Measurements from ENCODE around the gene GBP1. TPM values are rescaled to one million over a fixed set of nuclear protein-coding genes. Genes with fewer than 3 reads are reported as not detected.

GBP1 gene
- total RNA-seq, 1 experiment from 2014 or later = 10.4 TPM

DNA sequence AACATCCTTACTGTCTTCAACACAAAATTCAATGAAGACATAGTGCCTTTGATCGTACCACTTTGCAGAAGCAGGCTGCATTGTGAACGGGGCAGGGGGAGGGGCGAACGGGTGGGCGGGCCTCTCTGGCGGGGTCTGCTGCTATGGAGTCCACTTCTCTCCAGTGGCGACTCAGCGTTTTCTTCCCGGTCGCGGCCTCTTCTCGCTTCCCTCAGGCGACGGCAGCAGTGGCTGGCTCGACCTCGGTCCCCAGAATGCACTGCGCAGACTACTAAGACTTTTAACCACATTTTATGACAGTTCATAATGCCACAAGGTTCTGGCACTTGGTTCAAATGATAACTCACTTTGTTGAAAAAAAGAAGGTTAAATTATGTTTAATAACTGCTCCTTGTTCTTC, 39.7 kb upstream of the GBP1 start:
- CTCF ChIA-PET = no interaction called here
- no peaks in the 10 kb centered on the region for H3K27me3 Mint-ChIP-seq (ENCODE audit: insufficient read depth, unreplicated experiment)
- no peak overlapping the region for H3K4me3 Mint-ChIP-seq (ENCODE audit: unreplicated experiment)
- TF ChIP-seq CTCF (IDR thresholded peaks at IDR 0.05; ENCODE audit: unreplicated experiment) = no peak
- H3K36me3 Mint-ChIP-seq (ENCODE audit: insufficient read depth, unreplicated experiment) = peaks cover 12% of the 10 kb centered on the region
- no peak overlapping the region for H3K27ac Mint-ChIP-seq (ENCODE audit: low read depth, unreplicated experiment)
- DNase-seq (ENCODE audit: unreplicated experiment) = no peak
- no TSS peak for BruUV-seq (replicated peaks)
- no peaks in the 10 kb centered on the region for H3K4me1 Mint-ChIP-seq (ENCODE audit: insufficient read depth, unreplicated experiment)
- POLR2A ChIA-PET = no interaction called here
- intact Hi-C loops (cut with micrococcal nuclease) = no loop called here
- no peaks in the 10 kb centered on the region for H3K9me3 Mint-ChIP-seq (ENCODE audit: unreplicated experiment)

- ChIA-PET CTCF (no interaction called here), POLR2A (no interaction called here)
- H3K27me3 Mint-ChIP-seq (ENCODE audit: insufficient read depth, unreplicated experiment) = no peaks in the 10 kb centered on the region
- H3K9me3 Mint-ChIP-seq (ENCODE audit: unreplicated experiment) = no peaks in the 10 kb centered on the region
- H3K36me3 Mint-ChIP-seq (ENCODE audit: insufficient read depth, unreplicated experiment) = peaks cover 11% of the 10 kb centered on the region
- intact Hi-C loops (cut with micrococcal nuclease) = no loop called here
- no TSS peak for BruUV-seq (replicated peaks)
- DNase-seq (ENCODE audit: unreplicated experiment) = no peak
- no peak for TF ChIP-seq CTCF (IDR thresholded peaks at IDR 0.05; ENCODE audit: unreplicated experiment)
- no peak overlapping the region for H3K27ac Mint-ChIP-seq (ENCODE audit: low read depth, unreplicated experiment)
- H3K4me3 Mint-ChIP-seq (ENCODE audit: unreplicated experiment) = no peak overlapping the region
- H3K4me1 Mint-ChIP-seq (ENCODE audit: insufficient read depth, unreplicated experiment) = no peaks in the 10 kb centered on the region
Observed at GRCh38 chr1:89104147-89104546, 39.1 kb upstream of the GBP1 start.

- no peaks in the 10 kb centered on the region for H3K27me3 Mint-ChIP-seq (ENCODE audit: insufficient read depth, unreplicated experiment)
- no peak for DNase-seq (ENCODE audit: unreplicated experiment)
- POLR2A ChIA-PET = no interaction called here
- intact Hi-C loops (cut with micrococcal nuclease) = no loop called here
- peaks cover 7% of the 10 kb centered on the region for H3K9me3 Mint-ChIP-seq (ENCODE audit: unreplicated experiment)
- no TSS peak for BruUV-seq (replicated peaks)
- no peak overlapping the region for H3K27ac Mint-ChIP-seq (ENCODE audit: low read depth, unreplicated experiment)
- CTCF ChIA-PET = no interaction called here
- H3K36me3 Mint-ChIP-seq (ENCODE audit: insufficient read depth, unreplicated experiment) = no peaks in the 10 kb centered on the region
- no peaks in the 10 kb centered on the region for H3K4me1 Mint-ChIP-seq (ENCODE audit: insufficient read depth, unreplicated experiment)
- H3K4me3 Mint-ChIP-seq (ENCODE audit: unreplicated experiment) = no peak overlapping the region
- TF ChIP-seq CTCF (IDR thresholded peaks at IDR 0.05; ENCODE audit: unreplicated experiment) = no peak
Observed at GRCh38 chr1:89102021-89102420, 37.0 kb upstream of the GBP1 start.

DNA sequence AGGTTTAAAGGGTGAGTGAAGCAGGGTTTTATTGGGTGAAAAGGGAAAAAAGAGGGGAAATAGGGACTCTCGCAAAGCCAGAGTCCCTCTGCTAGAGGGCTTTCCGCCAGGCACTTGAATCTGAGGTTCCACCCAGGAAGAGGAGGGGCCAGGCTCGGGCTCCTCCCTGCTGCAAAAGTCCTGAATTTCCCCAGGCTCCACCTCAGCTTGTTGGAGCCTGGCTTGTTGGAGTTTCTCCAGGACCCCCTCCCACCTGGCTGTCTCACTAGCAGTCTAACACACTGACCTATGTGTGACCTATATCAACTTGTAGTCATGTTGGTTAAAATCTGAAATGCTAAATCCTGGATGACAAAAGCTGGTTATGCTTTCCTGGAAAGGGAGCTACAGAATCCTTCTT, 35.4 kb upstream of the GBP1 start:
- no TSS peak for BruUV-seq (replicated peaks)
- Mint-ChIP-seq H3K36me3 (ENCODE audit: insufficient read depth, unreplicated experiment) (no peaks in the 10 kb centered on the region), H3K9me3 (ENCODE audit: unreplicated experiment) (peaks cover 7% of the 10 kb centered on the region), H3K4me1 (ENCODE audit: insufficient read depth, unreplicated experiment) (no peaks in the 10 kb centered on the region), H3K27ac (ENCODE audit: low read depth, unreplicated experiment) (no peak overlapping the region), H3K27me3 (ENCODE audit: insufficient read depth, unreplicated experiment) (no peaks in the 10 kb centered on the region), H3K4me3 (ENCODE audit: unreplicated experiment) (no peak overlapping the region)
- ChIA-PET CTCF (interaction anchor here (0.6 to 1.7 kb wide), 3 partner anchors 15 to 221 kb away, joined by 3 to 5 read pairs (median 3); no protein-coding TSS in a partner anchor), POLR2A (interaction anchor here (0.9 kb wide), 1 partner anchor 17 kb away, joined by 5 read pairs; no protein-coding TSS in a partner anchor)
- no peak for TF ChIP-seq CTCF (IDR thresholded peaks at IDR 0.05; ENCODE audit: unreplicated experiment)
- no peak for DNase-seq (ENCODE audit: unreplicated experiment)
- intact Hi-C loops (cut with micrococcal nuclease) = no loop called here

Data from MCF 10A (cell line).